Measurements from ENCODE around the gene ANO7. TPM values are rescaled to one million over a fixed set of nuclear protein-coding genes. Genes with fewer than 3 reads are reported as not detected.

The ANO7 gene
- total and polyA plus RNA-seq, 2 of the 8 experiments (the other 6 are each of a cell fraction or from before 2014, with no cell fraction given): 3.2 to 6.9 TPM

GRCh38 chr2:241234962-241235740 is 46.7 kb downstream of the ANO7 start:
- Histone ChIP-seq H3K56ac (replicated peaks; ENCODE audit: insufficient read length, low read depth, low read length) (no peak overlapping the region), H3K79me2 (ENCODE audit: control insufficient read depth in 1 of 2, insufficient read depth in 2 of 2, low read length in 2 of 2) (no peaks in the 10 kb centered on the region), H3K4me2 (ENCODE audit: insufficient read depth in 1 of 2, low read depth in 2 of 2, low read length in 2 of 2) (no peak overlapping the region), H3K36me3 (ENCODE audit: control insufficient read depth in 2 of 4, insufficient read depth in 4 of 4, low read length in 3 of 4) (peaks cover 36 to 88% (median 76%) of the 10 kb centered on the region in 4 experiments), H3K27ac (ENCODE audit: low read depth, low read length) (no peak overlapping the region), H4K91ac (replicated peaks; ENCODE audit: insufficient read length, low read length) (no peak overlapping the region), H2BK5ac (ENCODE audit: low read depth, low read length) (no peak overlapping the region), H3K4ac (replicated peaks; ENCODE audit: insufficient read length, low read depth, low read length) (no peak overlapping the region), H3K14ac (ENCODE audit: insufficient read length) (no peak overlapping the region), H4K8ac (ENCODE audit: extremely low read depth, insufficient read depth, low read length) (no peak overlapping the region), H3K9me3 (ENCODE audit: insufficient read depth in 2 of 2, low read depth in 1 of 2, low read length in 1 of 2) (no peaks in the 10 kb centered on the region), H3K23ac (ENCODE audit: insufficient read length) (no peak overlapping the region), H3K9ac (replicated peaks in 1 of 4; ENCODE audit: extremely low read depth in 1 of 4, low read depth in 3 of 4, low read length in 3 of 4) (no peak overlapping the region), H3K4me1 (replicated peaks in 1 of 4; ENCODE audit: control insufficient read depth in 3 of 4, insufficient read depth in 4 of 4, low read length in 3 of 4) (no peaks in the 10 kb centered on the region), H3K27me3 (replicated peaks in 1 of 4; ENCODE audit: control insufficient read depth in 3 of 4, extremely low read depth in 1 of 4, insufficient read depth in 3 of 4, low read length in 3 of 4) (no peaks in the 10 kb centered on the region), H3K23me2 (ENCODE audit: low read depth, low read length) (no peaks in the 10 kb centered on the region), H2AK5ac (ENCODE audit: low read depth, low read length) (no peak overlapping the region), H2BK20ac (ENCODE audit: low read length) (no peak overlapping the region), H4K20me1 (replicated peaks in 1 of 2; ENCODE audit: control insufficient read depth in 1 of 2, insufficient read depth in 2 of 2, low read length in 2 of 2) (peaks cover 11 to 24% of the 10 kb centered on the region in 2 experiments), H2BK12ac (ENCODE audit: low read depth, low read length) (no peak overlapping the region), H3K79me1 (ENCODE audit: low read depth, low read length) (peaks cover 3% of the 10 kb centered on the region; the same call in 1 of the 2 replicates), H2BK120ac (replicated peaks; ENCODE audit: low read depth, low read length) (no peak overlapping the region), H2AFZ (ENCODE audit: low read length) (no peak overlapping the region), H3K18ac (ENCODE audit: extremely low read depth, low read length) (no peak overlapping the region), H3K4me3 (ENCODE audit: extremely low read depth in 1 of 4, insufficient read depth in 2 of 4, low read depth in 3 of 4, low read length in 4 of 4) (no peak overlapping the region), H2BK15ac (ENCODE audit: low read length) (no peak overlapping the region), H4K5ac (ENCODE audit: insufficient read length, low read depth, low read length) (no peak overlapping the region)
- ChIA-PET CTCF (ENCODE audit: partially characterized antibody) (interaction anchor here (0.6 kb wide), 1 partner anchor 22 kb away, joined by 3 read pairs; no protein-coding TSS in a partner anchor), POLR2A (ENCODE audit: partially characterized antibody) (no interaction called here)
- FAIRE-seq: no peak
- no peak for DNase-seq (ENCODE audit: low read depth in 1 of 2, low spot score in 2 of 2)
- TF ChIP-seq RXRA (IDR thresholded peaks at IDR 0.05; ENCODE audit: insufficient read depth, low read depth, low read length): no peak
- no peak for TF ChIP-seq CEBPB (IDR thresholded peaks at IDR 0.05; ENCODE audit: low read depth, low read length)
- no peak for TF ChIP-seq GTF2F1 (IDR thresholded peaks at IDR 0.05; ENCODE audit: borderline replicate concordance, low read depth, low read length)
- no peak for TF ChIP-seq CHD2 (IDR thresholded peaks at IDR 0.05; ENCODE audit: low read length)
- TF ChIP-seq CREB1 (IDR thresholded peaks at IDR 0.05): no peak
- TF ChIP-seq POLR2A (IDR thresholded peaks at IDR 0.05; ENCODE audit: control extremely low read depth in 1 of 2, low read depth in 2 of 2, low read length in 2 of 2): no peak; a peak in 1 of 3 replicates
- 92% methylated on average over 26 of the region's 26 CpGs; no CpG with 5 or more reads in 1 of the 2 experiments for WGBS, 2 experiments (ENCODE audit: extremely low coverage in 1 of 2, insufficient coverage in 1 of 2, insufficient read length in 1 of 2, insufficient replicate concordance in 2 of 2, low coverage in 1 of 2, low lambda C conversion rate in 2 of 2, missing lambda C conversion rate in 1 of 2)
